Ectodermal cell (in vitro differentiated cells): Measurements from ENCODE around the gene DSCAML1.

Source experiments
- H3K27ac ChIP-seq: 2 replicates; pipeline ENCODE4 v1.7.0; 2013; ENCODE audit warnings: mild to moderate bottlenecking, low read depth, low read length; ENCODE audit not compliant: insufficient read depth, poor library complexity, severe bottlenecking
- H3K27me3 ChIP-seq: 2 replicates; pipeline ENCODE4 v1.7.0; 2013; ENCODE audit warnings: mild to moderate bottlenecking, low read length; ENCODE audit not compliant: insufficient read depth, control insufficient read depth, poor library complexity, severe bottlenecking
- H3K36me3 ChIP-seq: one replicate; pipeline ENCODE4 v1.7.0; 2013; ENCODE audit warnings: low read length; ENCODE audit not compliant: control insufficient read depth, insufficient read depth
- H3K4me1 ChIP-seq: one replicate; pipeline ENCODE4 v1.7.0; 2013; ENCODE audit warnings: low read length; ENCODE audit not compliant: control insufficient read depth, insufficient read depth
- H3K4me3 ChIP-seq: 2 replicates; pipeline ENCODE4 v1.7.0; 2013; ENCODE audit warnings: low read depth, low read length, control low read depth; ENCODE audit not compliant: insufficient read depth
- H3K9me3 ChIP-seq: 2 replicates; pipeline ENCODE4 v1.7.0; 2013; ENCODE audit warnings: mild to moderate bottlenecking, low read length, moderate library complexity; ENCODE audit not compliant: control insufficient read depth
- WGBS, 2 experiments: methylation state at CpG; one replicate each; pipeline ENCODE4 v1.1.7; 2013; ENCODE audit warnings: missing lambda C conversion rate in 2 of 2; 5-methylcytosine and 5-hydroxymethylcytosine counted together

The DSCAML1 gene

GRCh38 chr11:117774553-117774952, 22.5 kb downstream of the DSCAML1 start:
- H3K27ac ChIP-seq, result no peak overlapping the region
- H3K9me3 ChIP-seq, result no peaks in the 10 kb centered on the region
- no peak overlapping the region for H3K4me3 ChIP-seq
- no peaks in the 10 kb centered on the region for H3K36me3 ChIP-seq
- H3K27me3 ChIP-seq, result no peaks in the 10 kb centered on the region
- H3K4me1 ChIP-seq, result no peaks in the 10 kb centered on the region
- WGBS, 2 experiments, result 94 to 99% methylated on average over 3 of the region's 3 CpGs

- H3K27ac ChIP-seq, result no peak overlapping the region
- no peaks in the 10 kb centered on the region for H3K27me3 ChIP-seq
- WGBS, 2 experiments, result 92 to 94% methylated on average over 6 of the region's 6 CpGs
- H3K4me1 ChIP-seq, result no peaks in the 10 kb centered on the region
- no peaks in the 10 kb centered on the region for H3K36me3 ChIP-seq
- no peak overlapping the region for H3K4me3 ChIP-seq
- H3K9me3 ChIP-seq, result no peaks in the 10 kb centered on the region
Observed at GRCh38 chr11:117772360-117772759, 24.7 kb downstream of the DSCAML1 start.

DNA sequence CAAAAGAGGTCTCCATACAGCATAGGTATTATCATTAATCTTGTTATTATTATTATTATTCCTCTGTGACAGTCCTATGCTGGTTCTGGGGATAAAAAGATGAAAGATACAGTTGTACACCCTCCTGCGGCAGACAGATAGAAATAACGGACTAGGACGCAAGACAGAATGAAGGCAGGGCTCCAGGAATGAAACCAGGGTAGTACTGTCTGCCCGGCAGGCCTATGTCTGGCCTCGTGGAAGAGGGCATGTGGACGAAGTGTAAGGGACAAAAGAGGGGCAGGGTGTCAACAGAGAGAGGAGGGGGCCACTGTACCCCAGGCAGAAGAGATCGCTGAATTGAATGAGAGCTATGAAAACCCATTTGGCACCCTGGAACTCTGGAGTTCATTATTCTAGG, 25.2 kb downstream of the DSCAML1 start:
- no peaks in the 10 kb centered on the region for H3K9me3 ChIP-seq
- H3K27ac ChIP-seq, result no peak overlapping the region
- no peaks in the 10 kb centered on the region for H3K27me3 ChIP-seq
- WGBS, 2 experiments, result 94 to 96% methylated on average over 7 of the region's 7 CpGs
- no peaks in the 10 kb centered on the region for H3K36me3 ChIP-seq
- H3K4me1 ChIP-seq, result no peaks in the 10 kb centered on the region
- H3K4me3 ChIP-seq, result no peak overlapping the region

GRCh38 chr11:117771197-117771596, 25.8 kb downstream of the DSCAML1 start:
- 92% methylated on average over 6 of the region's 6 CpGs for WGBS, 2 experiments
- H3K4me1 ChIP-seq, result no peaks in the 10 kb centered on the region
- H3K27ac ChIP-seq, result no peak overlapping the region
- no peaks in the 10 kb centered on the region for H3K9me3 ChIP-seq
- no peaks in the 10 kb centered on the region for H3K27me3 ChIP-seq
- H3K36me3 ChIP-seq, result no peaks in the 10 kb centered on the region
- H3K4me3 ChIP-seq, result no peak overlapping the region

DNA sequence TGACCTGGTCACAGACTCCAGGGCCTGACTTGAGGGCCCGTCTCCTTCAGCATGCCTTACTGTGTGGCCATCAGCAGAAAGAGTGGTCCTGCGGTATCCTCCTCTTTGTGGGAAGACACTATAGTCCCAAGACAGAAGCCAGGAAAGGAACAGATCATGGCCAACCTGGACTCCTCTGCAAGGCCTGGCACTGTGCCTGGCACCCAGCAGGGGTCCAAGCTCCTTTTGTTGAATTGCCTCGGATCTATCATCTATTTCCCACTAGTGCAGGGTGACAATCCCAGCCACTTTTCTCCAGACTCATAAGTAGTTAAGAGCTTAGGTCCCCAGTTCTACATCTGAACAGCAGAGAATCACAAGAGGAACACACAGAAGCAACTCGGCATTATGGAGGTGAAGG, 27.0 kb downstream of the DSCAML1 start:
- no peak overlapping the region for H3K27ac ChIP-seq
- WGBS, 2 experiments, result 88 to 90% methylated on average over 4 of the region's 4 CpGs
- H3K4me3 ChIP-seq, result no peak overlapping the region
- H3K4me1 ChIP-seq, result no peaks in the 10 kb centered on the region
- no peaks in the 10 kb centered on the region for H3K27me3 ChIP-seq
- H3K9me3 ChIP-seq, result no peaks in the 10 kb centered on the region
- no peaks in the 10 kb centered on the region for H3K36me3 ChIP-seq

DNA sequence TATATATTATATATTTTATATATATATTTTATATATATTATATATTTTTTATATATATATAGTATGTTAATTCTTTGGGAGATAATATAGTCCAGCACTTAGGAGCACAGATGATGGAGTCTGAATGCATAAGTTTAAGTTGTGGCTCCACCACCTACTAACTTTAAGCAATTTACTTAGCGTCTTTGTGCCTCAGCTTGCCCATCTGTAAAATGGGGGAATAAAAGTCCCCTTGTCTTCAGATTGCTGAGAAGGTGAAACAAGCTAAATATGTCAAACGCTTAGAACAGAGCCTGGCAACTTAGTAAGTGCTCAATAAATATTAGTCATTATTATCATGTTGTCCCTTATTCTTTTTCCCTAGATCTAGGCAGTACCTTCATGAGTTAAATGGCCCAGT, 27.5 kb downstream of the DSCAML1 start:
- H3K9me3 ChIP-seq, result no peaks in the 10 kb centered on the region
- no peaks in the 10 kb centered on the region for H3K36me3 ChIP-seq
- no peaks in the 10 kb centered on the region for H3K27me3 ChIP-seq
- H3K4me1 ChIP-seq, result no peaks in the 10 kb centered on the region
- no peak overlapping the region for H3K27ac ChIP-seq
- H3K4me3 ChIP-seq, result no peak overlapping the region
- WGBS, 2 experiments, result 86 to 93% methylated on average over 2 of the region's 2 CpGs

DNA sequence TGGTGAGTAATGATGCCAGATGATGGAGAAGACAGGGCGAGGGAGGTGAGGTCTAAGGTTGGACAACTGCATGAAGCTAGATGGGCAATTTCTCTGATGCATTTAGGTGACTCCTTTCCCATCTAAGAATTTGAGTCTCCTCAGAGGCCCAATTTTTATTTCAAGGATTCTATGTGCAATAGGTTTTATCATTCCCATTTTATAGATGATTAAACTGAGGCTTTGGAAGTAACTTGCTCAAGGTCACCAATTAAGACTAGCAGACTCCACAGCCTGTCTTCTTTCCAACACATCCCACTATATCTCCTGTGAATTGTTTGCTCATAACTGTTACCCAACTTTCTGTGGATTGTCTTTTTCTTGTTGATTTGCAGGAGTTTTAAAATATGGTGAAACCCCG, 28.5 kb downstream of the DSCAML1 start:
- 95 to 97% methylated on average over 2 of the region's 2 CpGs for WGBS, 2 experiments
- Histone ChIP-seq H3K27ac (no peak overlapping the region), H3K4me1 (no peaks in the 10 kb centered on the region)

DNA sequence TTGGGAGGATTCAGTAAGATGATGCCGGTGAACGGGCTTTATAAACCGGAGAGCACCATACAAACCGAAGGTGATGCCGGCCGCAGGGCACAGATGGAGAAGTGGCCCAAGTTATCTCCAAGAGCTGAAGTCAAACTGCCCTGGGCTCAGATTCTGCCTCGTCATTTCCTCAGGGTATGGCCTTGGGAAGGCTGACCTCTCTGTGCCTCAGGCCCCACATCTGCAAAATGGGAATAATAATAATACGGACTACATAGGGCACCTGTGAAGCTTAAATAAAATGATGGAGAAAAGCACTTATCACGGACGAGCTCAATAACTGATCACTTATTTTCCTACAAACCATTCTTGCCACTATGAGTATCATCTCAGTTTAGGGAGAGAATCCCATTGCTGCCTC, 29.9 kb downstream of the DSCAML1 start:
- H3K9me3 ChIP-seq, result no peaks in the 10 kb centered on the region
- H3K36me3 ChIP-seq, result no peaks in the 10 kb centered on the region
- no peaks in the 10 kb centered on the region for H3K4me1 ChIP-seq
- WGBS, 2 experiments, result 92 to 94% methylated on average over 10 of the region's 10 CpGs
- no peak overlapping the region for H3K4me3 ChIP-seq
- H3K27ac ChIP-seq, result no peak overlapping the region
- no peaks in the 10 kb centered on the region for H3K27me3 ChIP-seq

More for the DNA sequence above, 28.5 kb downstream of the DSCAML1 start:
- Histone ChIP-seq H3K36me3 (no peaks in the 10 kb centered on the region), H3K27me3 (no peaks in the 10 kb centered on the region), H3K9me3 (no peaks in the 10 kb centered on the region), H3K4me3 (no peak overlapping the region)

DNA sequence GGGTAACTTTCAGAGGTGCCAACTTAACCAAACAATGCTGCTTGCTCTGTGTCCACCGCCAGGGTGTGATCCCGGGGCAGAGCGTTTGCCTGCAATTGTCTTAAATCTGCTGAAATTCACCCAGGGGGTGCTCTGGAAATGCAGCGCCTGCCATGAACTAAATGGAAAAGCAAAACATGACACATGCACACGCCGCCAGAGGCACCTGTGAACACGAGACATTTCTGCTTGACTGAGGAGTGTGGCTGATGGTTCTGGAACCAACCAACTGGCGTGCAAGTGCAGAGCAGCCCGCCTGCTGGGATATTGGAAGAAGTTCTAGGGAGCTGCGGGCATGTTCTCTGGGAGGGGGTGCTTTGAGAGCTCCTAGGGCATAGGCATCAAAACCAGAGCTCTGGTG, 30.4 kb downstream of the DSCAML1 start:
- Histone ChIP-seq H3K36me3 (no peaks in the 10 kb centered on the region), H3K27me3 (no peaks in the 10 kb centered on the region), H3K9me3 (no peaks in the 10 kb centered on the region), H3K27ac (no peak overlapping the region), H3K4me1 (no peaks in the 10 kb centered on the region), H3K4me3 (no peak overlapping the region)
- 91 to 92% methylated on average over 10 of the region's 10 CpGs for WGBS, 2 experiments

- Histone ChIP-seq H3K36me3 (no peaks in the 10 kb centered on the region), H3K4me1 (no peaks in the 10 kb centered on the region), H3K9me3 (no peaks in the 10 kb centered on the region), H3K4me3 (no peak overlapping the region), H3K27me3 (no peaks in the 10 kb centered on the region), H3K27ac (no peak overlapping the region)
- WGBS, 2 experiments, result 92 to 93% methylated on average over 9 of the region's 9 CpGs
Observed at GRCh38 chr11:117766026-117766425, 31.0 kb downstream of the DSCAML1 start.

DNA sequence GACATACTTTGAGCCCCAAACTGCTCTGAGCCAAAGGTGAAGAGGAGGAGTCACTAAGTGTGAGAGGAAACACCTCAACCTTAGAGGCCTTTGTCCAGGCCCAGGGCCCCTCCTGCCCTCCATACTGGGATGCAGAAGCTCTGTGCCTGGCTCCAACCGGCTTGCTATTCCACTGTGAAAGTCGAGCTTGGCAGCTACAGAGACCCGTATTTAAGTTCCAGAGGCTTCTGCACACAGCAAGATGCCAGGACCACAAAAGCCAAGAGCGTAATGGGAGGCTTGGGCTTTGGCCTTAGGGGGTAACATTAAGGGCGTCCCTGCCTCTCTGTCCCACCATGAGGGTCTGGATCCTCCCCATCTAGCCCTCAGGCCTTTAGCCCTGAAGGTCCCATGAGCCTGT, 31.9 kb downstream of the DSCAML1 start:
- no peaks in the 10 kb centered on the region for H3K27me3 ChIP-seq
- no peaks in the 10 kb centered on the region for H3K9me3 ChIP-seq
- H3K4me3 ChIP-seq, result no peak overlapping the region
- no peak overlapping the region for H3K27ac ChIP-seq
- H3K36me3 ChIP-seq, result no peaks in the 10 kb centered on the region
- WGBS, 2 experiments, result 82 to 87% methylated on average over 5 of the region's 5 CpGs
- H3K4me1 ChIP-seq, result no peaks in the 10 kb centered on the region
